AG10803 (cell line): ENCODE measurements around the gene EMC7.

Experiments
- DNase-seq: peaks from one replicate; pipeline ENCODE4 v3.0.0; 2010; ENCODE audit warnings: low read depth
- H3K4me3 ChIP-seq: 2 replicates; pipeline ENCODE4 v1.5.1; 2011; ENCODE audit warnings: mild to moderate bottlenecking, low read length, control low read depth
- CTCF ChIP-seq: conservative IDR thresholded peaks from 2 replicates; pipeline ENCODE4 v1.5.1; 2011; ENCODE audit warnings: mild to moderate bottlenecking, low read length, control low read depth, inconsistent platforms

Gene EMC7

GRCh38 chr15:34111488-34111887 is 9.8 kb upstream of the EMC7 start:
- H3K4me3 ChIP-seq, result no peak overlapping the region
- no peak for TF ChIP-seq CTCF
- no peak for DNase-seq

GRCh38 chr15:34109797-34110663 is 8.4 kb upstream of the EMC7 start:
- peak; percentile 85 for TF ChIP-seq CTCF
- no peak overlapping the region for H3K4me3 ChIP-seq
- peak; percentile 47 for DNase-seq

- TF ChIP-seq CTCF, result no peak
- no peak for DNase-seq
- no peak overlapping the region for H3K4me3 ChIP-seq
Observed at GRCh38 chr15:34107315-34107714, 5.7 kb upstream of the EMC7 start.

- no peak for TF ChIP-seq CTCF
- H3K4me3 ChIP-seq, result no peak overlapping the region
- DNase-seq, result no peak
Observed at GRCh38 chr15:34106423-34106822, 4.8 kb upstream of the EMC7 start.

GRCh38 chr15:34102175-34102925 is 688 bp upstream of the EMC7 start:
- peak overlapping the region; percentile 98 for H3K4me3 ChIP-seq
- no peak for DNase-seq
- TF ChIP-seq CTCF, result no peak

- H3K4me3 ChIP-seq, result no peak overlapping the region
Observed at GRCh38 chr15:34099914-34100313, 1.7 kb downstream of the EMC7 start.

More at GRCh38 chr15:34099914-34100313, 1.7 kb downstream of the EMC7 start:
- TF ChIP-seq CTCF, result no peak
- no peak for DNase-seq
